Heart left ventricle (tissue), 16 donors: ENCODE results near the gene SMG5. TPM values are rescaled to one million over a fixed set of nuclear protein-coding genes. Genes with fewer than 3 reads are reported as not detected.
A peak's percentile ranks its signal among the peaks of the same experiment; 100 is the strongest.
"Not testable (repeated sequence)": the region's sequence is repeated elsewhere in the genome, so short reads cannot be mapped to it uniquely, and the experiment has no call there.

ENCODE experiments used
- ATAC-seq, 4 donors: fragments of 200-7000 bp; cut with Tn5 transposase; one replicate each; pipeline ENCODE4 v1.9.1; 2020 to 2022; ENCODE audit warnings: moderate library complexity in 4 of 4, mild to moderate bottlenecking in 3 of 4, moderate number of reproducible peaks in 1 of 4
- DNase-seq, 5 donors: peaks; one replicate each; pipeline ENCODE4 v3.0.0-alpha.2; 2020
- H3K27ac ChIP-seq, 12 donors: fragments of 200-600 bp; sonication (generic) in 4 of 12; one replicate each; pipeline versions ENCODE4 v1.5.0 to v1.8.0; 2016 to 2022; ENCODE audit warnings: mild to moderate bottlenecking in 2 of 12
- H3K27me3 ChIP-seq, 9 donors: fragments of 200-600 bp; sonication (generic) in 2 of 9; one replicate each; pipeline versions ENCODE4 v1.5.1 to v1.8.0; 2016 to 2022; ENCODE audit warnings: mild to moderate bottlenecking in 3 of 9
- H3K36me3 ChIP-seq, 9 donors: fragments of 200-600 bp; sonication (generic) in 2 of 9; one replicate each; pipeline versions ENCODE4 v1.5.0 to v1.8.0; 2018 to 2022; ENCODE audit warnings: mild to moderate bottlenecking in 2 of 9
- H3K4me1 ChIP-seq, 12 donors: fragments of 200-600 bp; sonication (generic) in 4 of 12; one replicate each; pipeline versions ENCODE4 v1.5.0 to v1.8.0; 2016 to 2022; ENCODE audit warnings: mild to moderate bottlenecking in 3 of 12
- H3K4me3 ChIP-seq, 12 donors: fragments of 200-600 bp; sonication (generic) in 4 of 12; one replicate each; pipeline versions ENCODE4 v1.5.0 to v1.8.0; 2017 to 2022; ENCODE audit warnings: mild to moderate bottlenecking in 9 of 12, moderate library complexity in 4 of 12
- H3K9me3 ChIP-seq, 12 donors: fragments of 200-600 bp; sonication (generic) in 4 of 12; one replicate each; pipeline versions ENCODE4 v1.5.0 to v1.8.0; 2016 to 2022; ENCODE audit warnings: mild to moderate bottlenecking in 1 of 12
- CTCF ChIP-seq, 12 donors: fragments of 200-600 bp; sonication (generic) in 4 of 12; IDR thresholded peaks; one replicate each; pipeline versions ENCODE4 v1.5.0 to v1.8.0; 2018 to 2022; ENCODE audit warnings: antibody characterized with exemption in 12 of 12, mild to moderate bottlenecking in 5 of 12
- POLR2A ChIP-seq, 2 donors: fragments of 450-650 bp; IDR thresholded peaks; one replicate each; pipeline ENCODE4 v1.6.1; 2017; ENCODE audit warnings: antibody characterized with exemption in 2 of 2, mild to moderate bottlenecking in 2 of 2, moderate library complexity in 2 of 2
- WGBS, 4 donors: extraction: QIAGEN DNeasy Blood & Tissue Kit in 2 of 4; methylation state at CpG; one replicate each; pipeline versions ENCODE4 v1.1.5 to v1.1.7; 2013 to 2018; 5-methylcytosine and 5-hydroxymethylcytosine counted together
- intact Hi-C, 10 donors: fragments of 100-400 bp; cut with DNase I; formaldehyde crosslinking; loops; one replicate each; pipeline versions ENCODE4 v1.11.1 to v1.14.2; 2022
- long read RNA-seq, 3 donors: library from polyadenylated mRNA; unstranded; transcript quantifications; one replicate each; pipeline ENCODE4 v2.0.0, GENCODE V29; 2020 to 2021
- polyA plus RNA-seq, 2 donors: library from polyadenylated mRNA; stranded (reverse); fragments of 200-250 nt; gene quantifications; one replicate each; pipeline ENCODE4 v1.2.3, GENCODE V29; 2013
- total RNA-seq, 9 donors: library from RNA; depleted of rRNA in 2 of 9; stranded (reverse); fragments of >200 nt in 2 of 9; fragmentation: NEBNext Ultra II Directional in 3 of 9; extraction: Animal tissue kit (Norgen Biotek cat#: 25700) in 3 of 9; gene quantifications; one replicate each; pipeline versions ENCODE4 v1.1.0 to v1.2.4, GENCODE V29; 2016 to 2023
- donor health status: ischemic (EF 13 %, LVEDD 7.1; RV severe dilation, severe dysfunction).
- donor health status: healthy with polysubstance abuse.
- donor health status: DM: no; HTN: yes; CAD: no.
- donor health status: DM: no; HTN: no; CAD: no.
- donor health status: ischemic (EF 25% LVEDD 6.9; RV normal size, moderate dysfunction).
- donor health status: ischemic (EF 25% LVEDD 5.7; RV mildly dilated, moderate dysfunction).
- donor health status: healthy.
- donor health status: DM: yes; HTN: yes; CAD: no.
- donor health status: ischemic (EF 35%, LVEDD 5.7; RV mildly dilated, moderate dysfunction).
- donor health status: nonischemic (EF 11% LVEDD 7.7; RV severe dilation, severe dysfunction).
- donor health status: DM: yes; HTN: yes; CAD: no.
- donor health status: PGD.
- donor health status: ischemic (EF 29% LVEDD 5.4; RV normal size, mild dysfunction).
- donor health status: nonischemic (EF 23%, LVEDD 6.1; RV moderate dilation, normal function).

Gene SMG5
- total RNA-seq (100 to 1,000 TPM in 1 of 9 donors, 10 to 100 TPM in 8; 60.6 to 104 (median 89.4) TPM), polyA plus RNA-seq (10 to 100 TPM; 56.3 to 94.3 TPM)
- long read RNA-seq, donor 1, full-length matches to known transcripts = 14 of 74 reads
- long read RNA-seq, donor 1, partial matches to known transcripts = 56 of 74 reads
- long read RNA-seq, donor 1, other reads (novel, unspliced or antisense) = 4 of 74 reads
- long read RNA-seq, donor 2, full-length matches to known transcripts = 73 of 204 reads
- long read RNA-seq, donor 2, partial matches to known transcripts = 86 of 204 reads
- long read RNA-seq, donor 2, other reads (novel, unspliced or antisense) = 45 of 204 reads
- long read RNA-seq, donor 3, full-length matches to known transcripts = 39 of 132 reads
- long read RNA-seq, donor 3, partial matches to known transcripts = 47 of 132 reads
- long read RNA-seq, donor 3, other reads (novel, unspliced or antisense) = 46 of 132 reads

GRCh38 chr1:156282479-156283222 is at the start of gene SMG5:
Gene SMG5 (minus strand): TSS chr1:156282825. CDS start chr1:156282680, 145 bp downstream.
- ATAC-seq = peak; percentile 88 to 92 (median 88)
- 0 to 1% (median 0%) methylated on average over 44 to 50 of the region's 50 CpGs for WGBS, 4 donors
- intact Hi-C loops = loop anchor here in 2 of 10 donors (1.0 to 2.0 kb wide), 2 partner anchors 56 kb away; partner anchors contain the start of genes CCT3 (in 2 of the 2) and TSACC (in 2 of the 2)
- Histone ChIP-seq H3K36me3 (peaks cover 0 to 28% (median 21%) of the 10 kb centered on the region in 9 donors), H3K4me1 (peaks cover 5 to 59% (median 30%) of the 10 kb centered on the region in 12 donors), H3K4me3 (peak within 1 kb of the TSS; percentile 68 to 100 (median 84)), H3K27me3 (no peaks in the 10 kb centered on the region), H3K9me3 (no peaks in the 10 kb centered on the region), H3K27ac (peak within 1 kb of the TSS; percentile 84 to 98 (median 92))
- TF ChIP-seq POLR2A (IDR thresholded peaks at IDR 0.05) = peak; percentile 59 to 91
- no peak for TF ChIP-seq CTCF (IDR thresholded peaks at IDR 0.05)
- peak; percentile 98 to 99 (median 98) for DNase-seq

- H3K4me3 ChIP-seq, DNase-seq, H3K9me3 ChIP-seq, H3K4me1 ChIP-seq, H3K27ac ChIP-seq, ATAC-seq, intact Hi-C loops, H3K27me3 ChIP-seq: not testable (repeated sequence)
- WGBS, 4 donors = 92 to 98% (median 95%) methylated on average over 9 of the region's 9 CpGs
- peaks cover 8 to 89% (median 85%) of the 10 kb centered on the region in 9 donors for H3K36me3 ChIP-seq
Observed at GRCh38 chr1:156323179-156323578, 40.6 kb upstream of the SMG5 start.

- intact Hi-C loops = no loop called here
- DNase-seq (no peak), ATAC-seq (no peak)
- Histone ChIP-seq H3K4me3 (no peak overlapping the region), H3K4me1 (no peaks in the 10 kb centered on the region), H3K9me3 (no peaks in the 10 kb centered on the region), H3K36me3 (peaks cover 8 to 100% (median 100%) of the 10 kb centered on the region in 9 donors), H3K27ac (no peak overlapping the region), H3K27me3 (no peaks in the 10 kb centered on the region)
- TF ChIP-seq POLR2A (IDR thresholded peaks at IDR 0.05) = no peak
- TF ChIP-seq CTCF (IDR thresholded peaks at IDR 0.05) = no peak
- WGBS, 4 donors = 81 to 86% (median 84%) methylated on average over 3 of the region's 3 CpGs
Observed at GRCh38 chr1:156320560-156320959, 37.9 kb upstream of the SMG5 start.

GRCh38 chr1:156319664-156320063 is 37.0 kb upstream of the SMG5 start:
- H3K27ac ChIP-seq = no peak overlapping the region
- no peaks in the 10 kb centered on the region for H3K27me3 ChIP-seq
- intact Hi-C loops = loop anchor here in 5 of 10 donors (5.0 to 10.0 kb wide), 5 partner anchors 65 to 405 kb away; partner anchors contain the start of genes BGLAP (in 1 of the 5), PAQR6 (in 1 of the 5) and RIT1 (in 1 of the 5)
- WGBS, 4 donors = 80 to 85% (median 84%) methylated on average over 1 of the region's 1 CpG
- H3K9me3 ChIP-seq = no peaks in the 10 kb centered on the region
- H3K4me1 ChIP-seq = no peaks in the 10 kb centered on the region
- DNase-seq (no peak), ATAC-seq (no peak)
- TF ChIP-seq CTCF (IDR thresholded peaks at IDR 0.05) (peak; percentile 23 to 62 (median 46)), POLR2A (IDR thresholded peaks at IDR 0.05) (no peak)
- H3K4me3 ChIP-seq = no peak overlapping the region
- H3K36me3 ChIP-seq = peaks cover 8 to 100% (median 100%) of the 10 kb centered on the region in 9 donors
